ENCODE data around the gene S100P. TPM values are rescaled to one million over a fixed set of nuclear protein-coding genes. Genes with fewer than 3 reads are reported as not detected.
"Not testable (repeated sequence)": the region's sequence is repeated elsewhere in the genome, so short reads cannot be mapped to it uniquely, and the experiment has no call there.

The S100P gene
- under 1 TPM in 1 of 2 donors, not detected in 1; 0.35 TPM for total RNA-seq

DNA sequence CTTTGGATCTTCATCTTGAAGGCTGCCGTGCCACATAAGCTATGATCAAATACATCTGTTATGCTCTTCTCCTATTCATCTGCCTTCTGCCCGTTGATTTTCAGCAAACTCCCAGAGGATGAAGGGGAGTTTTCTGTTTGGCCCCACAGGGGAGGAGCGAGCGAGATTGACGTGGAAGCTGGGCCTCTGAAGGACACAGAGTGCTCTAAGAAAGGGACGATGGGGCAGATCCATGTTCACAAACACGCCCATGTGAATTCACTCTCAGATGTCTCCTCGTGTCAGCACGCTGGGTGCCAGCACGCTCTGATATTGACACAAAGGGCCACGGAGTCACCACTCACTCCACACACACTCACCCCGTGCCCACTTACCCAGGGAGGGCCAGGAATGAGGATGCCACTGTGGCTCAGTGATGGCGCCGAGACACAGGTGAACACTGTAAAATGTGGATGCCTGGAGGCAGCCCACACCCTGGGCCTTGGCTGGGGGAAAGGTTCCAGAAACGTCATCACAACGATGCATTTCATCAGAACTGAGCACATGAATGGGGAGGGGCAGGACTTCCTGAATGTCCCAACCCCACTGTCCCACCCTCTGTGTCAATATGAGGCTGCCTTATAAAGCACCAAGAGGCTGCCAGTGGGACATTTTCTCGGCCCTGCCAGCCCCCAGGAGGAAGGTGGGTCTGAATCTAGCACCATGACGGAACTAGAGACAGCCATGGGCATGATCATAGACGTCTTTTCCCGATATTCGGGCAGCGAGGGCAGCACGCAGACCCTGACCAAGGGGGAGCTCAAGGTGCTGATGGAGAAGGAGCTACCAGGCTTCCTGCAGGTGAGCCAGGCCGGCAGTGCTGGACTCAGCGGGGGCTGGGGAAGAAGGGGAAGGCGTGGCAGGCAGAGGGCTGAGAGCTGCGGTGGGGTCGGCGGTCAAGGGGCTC is at the start of gene S100P:
TSS of gene S100P (plus strand) at position 648 of the 946 bp plus-strand sequence. CDS start at position 703, 55 bp downstream.
- DNase-seq (ENCODE audit: low spot score) = no peak
- Histone ChIP-seq H3K4me3 (no peak within 1 kb of the TSS), H3K4me1 (peaks cover 0 to 36% of the 10 kb centered on the region in 2 donors), H3K36me3 (no peaks in the 10 kb centered on the region), H3K27me3 (no peaks in the 10 kb centered on the region), H3K27ac (no peak within 1 kb of the TSS), H3K9me3 (no peaks in the 10 kb centered on the region)
- TF ChIP-seq, protein P1, sequence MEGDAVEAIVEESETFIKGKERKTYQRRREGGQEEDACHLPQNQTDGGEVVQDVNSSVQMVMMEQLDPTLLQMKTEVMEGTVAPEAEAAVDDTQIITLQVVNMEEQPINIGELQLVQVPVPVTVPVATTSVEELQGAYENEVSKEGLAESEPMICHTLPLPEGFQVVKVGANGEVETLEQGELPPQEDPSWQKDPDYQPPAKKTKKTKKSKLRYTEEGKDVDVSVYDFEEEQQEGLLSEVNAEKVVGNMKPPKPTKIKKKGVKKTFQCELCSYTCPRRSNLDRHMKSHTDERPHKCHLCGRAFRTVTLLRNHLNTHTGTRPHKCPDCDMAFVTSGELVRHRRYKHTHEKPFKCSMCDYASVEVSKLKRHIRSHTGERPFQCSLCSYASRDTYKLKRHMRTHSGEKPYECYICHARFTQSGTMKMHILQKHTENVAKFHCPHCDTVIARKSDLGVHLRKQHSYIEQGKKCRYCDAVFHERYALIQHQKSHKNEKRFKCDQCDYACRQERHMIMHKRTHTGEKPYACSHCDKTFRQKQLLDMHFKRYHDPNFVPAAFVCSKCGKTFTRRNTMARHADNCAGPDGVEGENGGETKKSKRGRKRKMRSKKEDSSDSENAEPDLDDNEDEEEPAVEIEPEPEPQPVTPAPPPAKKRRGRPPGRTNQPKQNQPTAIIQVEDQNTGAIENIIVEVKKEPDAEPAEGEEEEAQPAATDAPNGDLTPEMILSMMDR (IDR thresholded peaks at IDR 0.05) = no peak

DNA sequence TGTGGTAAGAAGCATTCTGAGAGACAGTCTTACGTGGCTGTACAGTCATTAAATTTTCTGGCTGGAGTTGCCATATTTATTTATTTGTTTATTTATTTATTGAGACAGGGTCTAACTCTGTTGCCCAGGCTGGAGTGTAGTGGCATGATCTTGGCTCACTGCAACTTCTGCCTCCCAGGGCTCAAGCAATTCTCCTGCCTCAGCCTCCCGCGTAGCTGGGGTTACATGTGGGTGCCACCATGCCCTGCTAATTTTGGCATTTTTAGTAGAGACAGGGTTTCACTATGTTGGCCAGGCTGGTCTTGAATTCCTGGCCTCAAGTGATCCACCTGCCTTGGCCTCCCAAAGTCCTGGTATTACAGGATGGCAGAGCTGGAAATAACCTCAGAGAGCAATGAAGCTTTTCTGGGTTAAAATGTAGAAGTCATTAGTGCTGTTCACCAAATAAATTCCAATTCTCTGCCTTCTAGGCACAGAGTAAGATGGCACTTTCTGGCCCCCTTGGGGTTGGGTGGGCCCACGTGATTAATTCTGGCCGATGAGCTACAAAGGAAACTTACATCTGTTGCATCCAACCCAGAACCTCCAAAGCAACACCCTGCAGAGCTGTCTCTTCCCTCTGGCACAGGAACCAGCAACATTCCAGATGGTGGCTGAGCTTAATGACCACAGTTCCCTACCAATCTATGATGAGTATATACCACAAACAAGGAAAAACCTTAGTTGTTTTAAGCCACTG is 48.7 kb upstream of the S100P start:
- Histone ChIP-seq H3K27me3 (no peaks in the 10 kb centered on the region), H3K27ac (no peak overlapping the region), H3K4me3 (no peak overlapping the region), H3K9me3 (no peaks in the 10 kb centered on the region), H3K4me1 (peaks cover 0 to 27% of the 10 kb centered on the region in 2 donors), H3K36me3 (peaks cover 12% of the 10 kb centered on the region)
- DNase-seq (ENCODE audit: low spot score) = no peak
- TF ChIP-seq, protein P1 (IDR thresholded peaks at IDR 0.05) = no peak

DNA sequence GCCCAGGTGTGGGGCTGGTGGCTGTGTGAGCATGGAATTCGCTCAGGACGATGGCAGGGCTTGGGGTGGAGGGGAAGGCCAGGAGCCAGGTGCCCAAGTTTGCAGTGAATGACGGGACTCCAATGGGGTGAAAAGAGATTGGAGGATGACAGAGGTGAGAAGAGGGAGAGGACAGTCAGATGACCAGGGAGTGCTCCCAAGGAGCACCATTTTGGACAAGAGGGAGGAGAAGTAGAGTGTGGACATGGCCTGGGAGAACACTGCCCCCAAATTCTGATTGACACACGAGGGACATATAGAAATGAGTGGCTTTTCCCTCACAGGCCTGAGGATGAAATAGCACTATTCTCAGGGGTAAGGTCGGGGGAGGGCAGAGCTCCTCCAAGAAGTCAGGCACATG is 46.5 kb upstream of the S100P start:
- Histone ChIP-seq H3K9me3 (no peaks in the 10 kb centered on the region), H3K36me3 (peaks cover 10% of the 10 kb centered on the region), H3K4me3 (no peak overlapping the region), H3K27me3 (no peaks in the 10 kb centered on the region), H3K4me1 (peaks cover 0 to 17% of the 10 kb centered on the region in 2 donors), H3K27ac (no peak overlapping the region)
- TF ChIP-seq, protein P1 (IDR thresholded peaks at IDR 0.05) = no peak
- no peak for DNase-seq (ENCODE audit: low spot score)

DNA sequence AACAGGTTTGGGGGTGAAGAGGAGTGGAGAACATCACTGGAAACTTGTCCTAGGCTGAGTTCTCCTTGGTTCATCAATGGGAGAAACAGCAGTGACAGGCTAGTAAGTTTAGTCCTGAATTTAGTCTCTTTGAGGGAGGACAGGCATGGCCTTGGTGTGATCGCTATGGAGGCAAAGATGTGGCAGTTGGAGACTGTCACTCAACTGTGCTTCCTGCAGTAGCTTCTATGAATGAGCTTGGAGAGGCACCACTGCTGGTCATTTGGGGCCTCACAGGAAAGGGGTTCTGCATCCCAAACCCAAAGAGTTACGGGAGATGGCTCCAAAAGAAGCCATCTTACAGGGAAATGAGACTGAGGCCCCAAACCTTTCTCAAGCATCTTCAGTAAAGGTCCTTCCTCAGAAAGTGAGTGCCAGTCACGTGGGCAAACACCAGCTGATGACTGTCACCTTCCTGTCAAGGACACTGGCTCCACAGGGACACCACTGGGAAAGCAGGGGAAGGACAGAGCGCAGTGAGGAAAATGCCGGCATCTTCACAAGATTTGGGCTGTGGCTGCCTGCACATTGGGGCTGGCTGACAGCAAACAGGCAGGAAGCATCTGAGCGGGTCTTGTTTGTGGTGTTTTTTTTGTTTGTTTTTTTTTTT is 46.0 kb upstream of the S100P start:
- no peak overlapping the region for H3K4me3 ChIP-seq
- DNase-seq (ENCODE audit: low spot score) = no peak
- peaks cover 4% of the 10 kb centered on the region for H3K36me3 ChIP-seq
- no peaks in the 10 kb centered on the region for H3K27me3 ChIP-seq
- peaks cover 0 to 12% of the 10 kb centered on the region in 2 donors for H3K4me1 ChIP-seq
- TF ChIP-seq, protein P1 (IDR thresholded peaks at IDR 0.05) = no peak
- no peaks in the 10 kb centered on the region for H3K9me3 ChIP-seq
- H3K27ac ChIP-seq = no peak overlapping the region

DNA sequence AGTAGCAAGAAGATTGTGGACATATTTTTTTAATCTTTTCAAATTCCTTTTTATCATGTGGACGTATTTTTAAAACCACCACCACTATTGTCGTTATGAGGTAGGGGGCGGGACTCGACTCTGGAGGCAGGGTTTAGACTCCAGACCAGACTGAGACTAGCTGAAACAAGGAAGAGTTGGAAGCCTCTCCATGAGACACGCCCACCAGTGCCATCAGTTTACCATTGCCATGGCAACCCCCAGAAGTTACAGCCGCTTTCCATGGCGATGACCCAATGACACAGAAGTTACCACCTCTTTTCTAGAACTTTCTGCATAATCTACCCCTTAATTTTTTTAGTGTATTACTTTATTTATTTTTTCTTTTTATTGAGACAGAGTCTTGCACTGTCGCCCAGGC is 44.5 kb upstream of the S100P start:
- Histone ChIP-seq H3K9me3 (no peaks in the 10 kb centered on the region), H3K4me3 (no peak overlapping the region), H3K27me3 (no peaks in the 10 kb centered on the region), H3K27ac (no peak overlapping the region), H3K4me1 (no peaks in the 10 kb centered on the region), H3K36me3 (no peaks in the 10 kb centered on the region)
- TF ChIP-seq, protein P1 (IDR thresholded peaks at IDR 0.05) = no peak
- DNase-seq (ENCODE audit: low spot score) = no peak

DNA sequence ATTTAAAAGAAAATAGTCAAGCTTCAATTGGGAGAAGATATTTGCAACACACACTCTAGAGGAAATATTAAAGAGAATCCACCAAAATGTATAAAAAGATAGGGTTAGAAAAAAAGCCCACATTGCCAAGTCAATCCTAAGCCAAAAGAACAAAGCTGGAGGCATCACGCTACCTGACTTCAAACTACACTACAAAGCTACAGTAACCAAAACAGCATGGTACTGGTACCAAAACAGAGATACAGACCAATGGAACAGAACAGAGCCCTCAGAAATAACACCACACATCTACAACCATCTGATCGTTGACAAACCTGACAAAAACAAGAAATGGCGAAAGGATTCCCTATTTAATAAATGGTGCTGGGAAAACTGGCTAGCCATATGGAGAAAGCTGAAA is 39.5 kb upstream of the S100P start:
- H3K27me3 ChIP-seq; H3K4me1 ChIP-seq; H3K36me3 ChIP-seq; DNase-seq (ENCODE audit: low spot score); H3K27ac ChIP-seq; H3K4me3 ChIP-seq; H3K9me3 ChIP-seq: not testable (repeated sequence)

DNA sequence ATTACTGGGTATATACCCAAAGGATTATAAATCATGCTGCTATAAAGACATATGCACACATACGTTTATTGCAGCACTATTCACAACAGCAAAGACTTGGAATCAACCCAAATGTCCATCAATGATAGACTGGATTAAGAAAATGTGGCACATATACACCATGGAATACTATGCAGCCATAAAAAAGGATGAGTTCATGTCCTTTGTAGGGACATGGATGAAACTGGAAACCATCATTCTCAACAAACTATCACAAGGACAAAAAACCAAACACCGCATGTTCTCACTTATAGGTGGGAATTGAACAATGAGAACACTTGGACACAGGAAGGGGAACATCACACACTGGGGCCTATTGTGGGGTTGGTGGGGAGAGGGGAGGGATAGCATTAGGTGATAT is 38.4 kb upstream of the S100P start:
- H3K4me3 ChIP-seq; DNase-seq (ENCODE audit: low spot score); H3K27ac ChIP-seq; H3K27me3 ChIP-seq; H3K36me3 ChIP-seq; H3K9me3 ChIP-seq: not testable (repeated sequence)
- H3K4me1 ChIP-seq = peaks cover 0 to 12% of the 10 kb centered on the region in 2 donors
